Mononuclear cell (primary cell): Measurements from ENCODE around the gene SEPTIN1. TPM values are rescaled to one million over a fixed set of nuclear protein-coding genes. Genes with fewer than 3 reads are reported as not detected.

Experiments used
- H3K27me3 ChIP-seq: 2 replicates; pipeline ENCODE4 v1.6.0; 2011; ENCODE audit warnings: low read length, control low read depth; ENCODE audit not compliant: insufficient read depth
- H3K4me1 ChIP-seq: 2 replicates; pipeline ENCODE4 v1.5.1; 2011; ENCODE audit warnings: mild to moderate bottlenecking, low read length, control low read depth; ENCODE audit not compliant: insufficient read depth
- H3K4me3 ChIP-seq: 2 replicates; pipeline ENCODE4 v1.5.1; 2011; ENCODE audit warnings: mild to moderate bottlenecking, low read length, moderate library complexity
- H3K9me3 ChIP-seq: 2 replicates; pipeline ENCODE4 v1.5.1; 2011; ENCODE audit warnings: low read depth, mild to moderate bottlenecking, control low read depth, low read length
- total RNA-seq: library from RNA; depleted of rRNA; stranded (reverse); fragments of >200 nt; gene quantifications from one replicate; pipeline ENCODE4 v1.2.3, GENCODE V29; 2012

Gene SEPTIN1, protein sequence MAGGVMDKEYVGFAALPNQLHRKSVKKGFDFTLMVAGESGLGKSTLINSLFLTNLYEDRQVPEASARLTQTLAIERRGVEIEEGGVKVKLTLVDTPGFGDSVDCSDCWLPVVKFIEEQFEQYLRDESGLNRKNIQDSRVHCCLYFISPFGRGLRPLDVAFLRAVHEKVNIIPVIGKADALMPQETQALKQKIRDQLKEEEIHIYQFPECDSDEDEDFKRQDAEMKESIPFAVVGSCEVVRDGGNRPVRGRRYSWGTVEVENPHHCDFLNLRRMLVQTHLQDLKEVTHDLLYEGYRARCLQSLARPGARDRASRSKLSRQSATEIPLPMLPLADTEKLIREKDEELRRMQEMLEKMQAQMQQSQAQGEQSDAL
- 38.7 TPM for total RNA-seq

DNA sequence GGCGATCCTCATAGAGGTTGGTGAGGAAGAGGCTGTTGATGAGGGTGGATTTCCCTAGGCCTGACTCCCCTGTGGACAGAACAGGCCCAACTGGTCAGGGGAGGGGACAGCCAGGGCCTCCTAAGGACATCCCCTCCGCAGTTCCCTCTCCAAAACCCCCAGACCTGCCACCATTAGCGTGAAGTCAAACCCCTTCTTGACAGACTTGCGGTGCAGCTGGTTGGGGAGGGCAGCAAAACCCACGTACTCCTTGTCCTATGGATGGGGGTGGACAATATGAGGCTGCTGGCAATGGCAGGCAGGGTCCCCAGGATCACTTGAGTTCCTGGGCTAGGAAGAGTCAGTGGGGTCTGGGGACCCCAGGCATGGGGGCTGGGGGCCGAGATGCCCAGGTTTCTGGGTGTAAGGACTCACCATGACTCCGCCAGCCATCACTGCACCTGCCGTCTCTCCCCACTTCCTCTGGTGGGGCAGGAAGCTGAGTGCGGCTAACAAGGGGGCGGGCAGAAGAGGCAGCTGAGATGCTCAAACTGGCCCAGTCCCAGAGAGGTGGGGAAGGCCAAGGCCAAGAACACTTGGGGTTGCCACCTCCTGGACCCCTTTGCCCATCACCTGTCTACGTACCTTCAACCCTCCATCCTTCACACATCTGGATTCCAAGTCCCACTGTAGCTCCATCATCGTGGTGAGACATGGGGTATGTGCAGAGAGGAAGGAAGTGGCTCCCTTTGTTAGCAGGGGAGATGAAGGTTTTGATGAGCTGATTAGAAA is at the start of gene SEPTIN1:
Gene SEPTIN1, minus strand, starts transcription at position 451 of the 771 bp plus-strand sequence. Its CDS starts 19 bp downstream, at position 432.
- peaks cover 59% of the 10 kb centered on the region for H3K4me1 ChIP-seq
- peak within 1 kb of the TSS; percentile 43 for H3K4me3 ChIP-seq
- no peaks in the 10 kb centered on the region for H3K27me3 ChIP-seq
- no peaks in the 10 kb centered on the region for H3K9me3 ChIP-seq

GRCh38 chr16:30430428-30430970 is 48.1 kb upstream of the SEPTIN1 start:
- H3K9me3 ChIP-seq = no peaks in the 10 kb centered on the region
- H3K4me3 ChIP-seq = no peak overlapping the region
- H3K4me1 ChIP-seq = peaks cover 21% of the 10 kb centered on the region
- H3K27me3 ChIP-seq = no peaks in the 10 kb centered on the region

- Histone ChIP-seq H3K4me3 (peak within 1 kb of the TSS; percentile 62), H3K4me1 (peaks cover 21% of the 10 kb centered on the region), H3K27me3 (no peaks in the 10 kb centered on the region), H3K9me3 (no peaks in the 10 kb centered on the region)
Measured at GRCh38 chr16:30429678-30430427, 47.5 kb upstream of the SEPTIN1 start, which contains the start of gene DCTPP1. Gene DCTPP1, minus strand, starts transcription at chr16:30430030. Its CDS starts 50 bp downstream, at chr16:30429980.

DNA sequence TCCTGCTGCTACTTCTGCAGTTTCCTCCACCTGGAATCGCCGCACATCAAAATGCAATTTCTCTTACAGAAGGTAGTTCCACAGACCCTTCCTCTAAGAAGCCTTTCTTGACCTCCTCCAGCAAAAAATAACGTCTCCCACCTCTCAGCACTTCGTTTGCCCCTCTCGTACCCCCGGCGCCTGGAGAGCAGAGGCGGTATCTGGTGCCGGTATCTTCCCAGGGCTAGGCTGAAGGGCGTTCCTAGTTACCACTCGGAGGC is 47.0 kb upstream of the SEPTIN1 start:
- no peaks in the 10 kb centered on the region for H3K9me3 ChIP-seq
- peak overlapping the region; percentile 62 for H3K4me3 ChIP-seq
- H3K4me1 ChIP-seq = peaks cover 21% of the 10 kb centered on the region
- H3K27me3 ChIP-seq = no peaks in the 10 kb centered on the region

DNA sequence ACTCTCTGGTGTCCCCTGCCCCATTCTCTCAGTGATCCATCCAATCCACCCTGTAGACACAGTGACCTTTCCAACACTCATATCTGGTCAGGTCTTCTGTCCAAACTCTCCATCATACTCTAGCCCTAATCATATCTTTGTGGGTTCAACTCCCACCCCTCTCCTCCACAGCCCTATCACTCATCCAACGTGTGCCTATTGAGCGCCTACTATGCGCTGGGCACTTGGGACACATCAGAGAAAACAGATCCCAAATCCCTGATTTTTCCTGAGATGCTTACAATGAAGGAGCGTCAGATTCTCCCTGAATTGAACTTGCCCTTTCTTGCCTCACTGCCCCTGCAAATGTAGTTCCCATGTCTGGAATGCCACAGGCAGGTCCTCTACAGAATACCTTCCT is 45.7 kb upstream of the SEPTIN1 start:
- H3K4me1 ChIP-seq = peaks cover 21% of the 10 kb centered on the region
- H3K4me3 ChIP-seq = no peak overlapping the region
- H3K27me3 ChIP-seq = no peaks in the 10 kb centered on the region
- no peaks in the 10 kb centered on the region for H3K9me3 ChIP-seq

GRCh38 chr16:30421010-30421409 is 38.6 kb upstream of the SEPTIN1 start:
- H3K4me3 ChIP-seq = no peak overlapping the region
- no peaks in the 10 kb centered on the region for H3K9me3 ChIP-seq
- peaks cover 18% of the 10 kb centered on the region for H3K4me1 ChIP-seq
- H3K27me3 ChIP-seq = no peaks in the 10 kb centered on the region

DNA sequence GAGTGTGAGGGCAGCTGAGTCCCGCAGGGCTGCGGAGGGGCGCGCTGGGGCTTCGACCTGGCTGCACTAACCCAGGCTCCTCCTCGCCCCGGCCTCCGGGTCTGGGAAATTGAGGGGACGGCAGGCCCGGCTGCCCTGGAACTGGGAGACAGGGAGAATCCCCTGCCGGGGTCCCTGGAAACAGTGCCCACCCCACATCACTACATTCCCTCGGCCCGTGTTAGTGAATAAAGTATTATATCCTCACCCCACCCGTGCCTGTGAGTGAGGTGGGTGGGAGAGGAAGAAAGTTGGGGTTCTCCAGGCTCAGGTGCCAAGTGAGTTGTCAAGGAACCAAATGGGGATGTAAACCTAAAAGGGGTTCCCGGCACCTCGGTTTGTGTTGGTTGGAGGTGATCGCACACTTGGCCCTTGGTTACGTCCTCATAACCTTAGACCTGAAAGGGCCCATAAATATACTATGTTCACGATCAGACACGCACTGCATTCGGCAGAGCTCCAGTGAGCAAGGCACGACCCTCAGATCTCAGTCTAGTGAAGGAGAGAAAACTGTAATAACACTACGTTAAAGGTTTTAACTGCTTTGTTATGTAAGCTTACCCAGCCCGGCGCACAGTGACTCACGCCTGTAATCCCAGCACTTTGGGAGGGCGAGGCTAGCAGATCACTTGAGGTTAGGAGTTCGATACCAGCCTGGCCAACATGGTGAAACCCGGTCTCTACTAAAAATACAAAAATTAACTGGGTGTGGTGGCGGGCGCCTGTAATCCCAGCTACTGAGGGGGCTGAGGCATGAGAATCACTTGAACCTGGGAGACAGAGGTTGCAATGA is 36.2 kb upstream of the SEPTIN1 start:
- peak overlapping the region; percentile 60 for H3K4me3 ChIP-seq
- no peaks in the 10 kb centered on the region for H3K27me3 ChIP-seq
- peaks cover 18% of the 10 kb centered on the region for H3K4me1 ChIP-seq
- no peaks in the 10 kb centered on the region for H3K9me3 ChIP-seq

DNA sequence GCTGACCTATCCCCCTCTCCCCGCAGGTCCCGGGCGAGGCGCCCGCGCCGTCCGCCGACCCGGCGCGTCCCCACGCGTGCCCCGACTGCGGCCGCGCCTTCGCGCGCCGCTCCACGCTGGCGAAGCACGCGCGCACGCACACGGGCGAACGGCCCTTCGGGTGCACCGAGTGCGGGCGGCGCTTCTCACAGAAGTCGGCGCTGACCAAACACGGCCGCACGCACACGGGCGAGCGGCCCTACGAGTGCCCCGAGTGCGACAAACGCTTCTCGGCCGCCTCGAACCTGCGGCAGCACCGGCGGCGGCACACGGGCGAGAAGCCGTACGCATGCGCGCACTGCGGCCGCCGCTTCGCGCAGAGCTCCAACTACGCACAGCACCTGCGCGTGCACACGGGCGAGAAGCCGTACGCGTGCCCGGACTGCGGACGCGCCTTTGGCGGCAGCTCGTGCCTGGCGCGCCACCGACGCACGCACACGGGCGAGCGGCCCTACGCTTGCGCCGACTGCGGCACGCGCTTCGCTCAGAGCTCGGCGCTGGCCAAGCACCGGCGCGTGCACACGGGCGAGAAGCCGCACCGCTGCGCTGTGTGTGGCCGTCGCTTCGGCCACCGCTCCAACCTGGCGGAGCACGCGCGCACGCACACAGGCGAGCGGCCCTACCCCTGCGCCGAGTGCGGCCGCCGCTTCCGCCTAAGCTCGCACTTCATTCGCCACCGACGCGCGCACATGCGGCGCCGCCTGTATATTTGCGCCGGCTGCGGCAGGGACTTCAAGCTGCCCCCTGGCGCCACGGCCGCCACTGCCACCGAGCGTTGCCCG is 35.4 kb upstream of the SEPTIN1 start:
- Histone ChIP-seq H3K27me3 (no peaks in the 10 kb centered on the region), H3K4me3 (peak overlapping the region; percentile 60)

GRCh38 chr16:30416624-30417528 is 34.5 kb upstream of the SEPTIN1 start:
- Histone ChIP-seq H3K9me3 (no peaks in the 10 kb centered on the region), H3K4me1 (peaks cover 18% of the 10 kb centered on the region), H3K4me3 (peak overlapping the region; percentile 60), H3K27me3 (no peaks in the 10 kb centered on the region)

More for the DNA sequence above, 35.4 kb upstream of the SEPTIN1 start:
- Histone ChIP-seq H3K9me3 (no peaks in the 10 kb centered on the region), H3K4me1 (peaks cover 18% of the 10 kb centered on the region)

GRCh38 chr16:30416047-30416603 is 33.8 kb upstream of the SEPTIN1 start:
- Histone ChIP-seq H3K9me3 (no peaks in the 10 kb centered on the region), H3K4me1 (peaks cover 18% of the 10 kb centered on the region), H3K4me3 (no peak overlapping the region), H3K27me3 (no peaks in the 10 kb centered on the region)

DNA sequence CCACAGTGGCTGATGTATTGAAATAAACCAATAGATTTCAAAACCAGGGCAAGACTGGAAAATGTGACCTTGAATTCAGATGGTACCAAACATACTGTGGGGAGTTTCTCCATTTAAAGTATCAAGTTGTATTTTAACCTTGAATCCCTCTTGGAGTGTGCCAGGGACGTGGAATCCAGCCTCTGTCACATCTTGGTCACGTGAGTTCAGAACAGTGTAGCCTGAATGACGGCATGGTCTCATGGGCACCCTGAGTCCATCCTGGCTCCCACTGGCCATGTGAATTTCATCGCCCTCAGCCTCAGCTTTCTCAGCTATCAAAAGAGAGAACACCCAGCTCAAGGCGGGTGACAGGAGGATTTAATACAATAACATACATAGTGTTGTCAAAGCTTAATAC is 31.8 kb upstream of the SEPTIN1 start:
- Histone ChIP-seq H3K4me1 (peaks cover 24% of the 10 kb centered on the region), H3K27me3 (no peaks in the 10 kb centered on the region), H3K4me3 (no peak overlapping the region)

DNA sequence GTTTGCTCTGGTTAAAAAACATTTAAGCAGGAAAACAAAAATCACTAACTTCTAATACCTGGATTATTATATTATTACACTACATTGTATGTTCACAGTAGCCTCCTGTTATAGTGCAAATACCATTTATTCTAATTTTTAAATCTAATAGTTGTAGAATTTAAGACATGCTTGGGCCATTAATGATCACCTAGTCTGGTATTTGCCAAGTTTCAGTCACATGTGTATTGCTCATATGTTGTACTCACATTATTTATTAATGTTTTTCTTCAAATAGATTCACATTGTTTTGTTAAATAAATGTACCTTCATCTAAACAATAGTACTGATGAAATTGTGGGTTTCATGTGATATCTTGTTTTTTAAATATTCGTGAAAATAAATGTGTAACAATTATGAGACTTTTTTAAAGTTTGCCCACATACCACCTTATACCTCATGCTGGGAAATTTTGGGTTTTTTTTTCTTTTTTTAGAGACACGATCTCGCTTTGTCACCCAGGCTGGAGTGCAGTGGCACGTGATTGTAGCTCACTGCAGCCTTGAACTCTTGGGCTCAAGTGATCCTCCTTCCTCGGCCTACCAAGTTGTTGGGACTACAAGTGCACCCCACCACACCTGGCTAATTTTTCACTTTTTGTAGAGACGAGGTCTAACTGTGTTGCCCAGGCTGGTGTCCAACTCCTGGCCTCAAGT is 30.9 kb upstream of the SEPTIN1 start:
- Histone ChIP-seq H3K4me3 (no peak overlapping the region), H3K27me3 (no peaks in the 10 kb centered on the region), H3K9me3 (no peaks in the 10 kb centered on the region), H3K4me1 (peaks cover 22% of the 10 kb centered on the region)

More for the DNA sequence above, 31.8 kb upstream of the SEPTIN1 start:
- H3K9me3 ChIP-seq = no peaks in the 10 kb centered on the region
